Measurements from ENCODE around the gene ZNF587B. TPM values are rescaled to one million over a fixed set of nuclear protein-coding genes. Genes with fewer than 3 reads are reported as not detected.
"Not testable (repeated sequence)": the region's sequence is repeated elsewhere in the genome, so short reads cannot be mapped to it uniquely, and the experiment has no call there.

Gene ZNF587B
- total and polyA plus RNA-seq, 9 of the 15 experiments (the other 6 are each of a cell fraction or from before 2014, with no cell fraction given), result 7.4 to 37.5 (median 20.8) TPM

DNA sequence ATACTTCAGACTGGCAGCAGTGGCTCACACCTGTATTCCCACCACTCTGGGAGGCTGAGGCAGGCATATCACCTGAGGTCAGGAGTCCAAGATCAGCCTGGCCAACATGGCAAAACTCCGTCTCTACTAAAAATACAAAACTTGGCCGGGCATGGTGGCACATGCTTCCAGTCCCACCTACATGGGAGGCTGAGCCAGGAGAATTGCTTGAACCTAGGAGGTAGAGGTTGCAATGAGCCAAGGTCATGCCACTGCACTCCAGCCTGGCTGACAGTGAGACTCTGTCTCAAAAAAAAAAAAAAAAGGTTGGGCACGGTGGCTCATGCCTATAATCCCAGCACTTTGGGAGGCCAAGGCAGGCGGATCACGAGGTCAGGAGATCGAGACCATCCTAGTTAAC is 39.6 kb downstream of the ZNF587B start:
- CTCF ChIA-PET (ENCODE audit: low intra/inter-chr PET ratio); H3K27ac ChIP-seq (ENCODE audit: extremely low read depth, low read depth, low read length); FAIRE-seq; BruUV-seq (replicated peaks); H3K79me2 ChIP-seq (ENCODE audit: control insufficient read depth, insufficient read depth, low read length); H3K4me1 ChIP-seq (replicated peaks in 1 of 2; ENCODE audit: control insufficient read depth in 2 of 2, insufficient read depth in 2 of 2, low read length in 2 of 2); H3K4me2 ChIP-seq (ENCODE audit: insufficient read depth, low read length); DNase-seq (ENCODE audit: extremely low read depth in 1 of 4, low spot score in 3 of 4); H4K20me1 ChIP-seq (replicated peaks; ENCODE audit: control insufficient read depth, insufficient read depth, low read length); intact Hi-C loops (cut with micrococcal nuclease); POLR2A ChIA-PET; H3K9ac ChIP-seq (ENCODE audit: insufficient read depth in 1 of 2, low read depth in 2 of 2, low read length in 2 of 2); ATAC-seq; H2AFZ ChIP-seq (ENCODE audit: low read depth, low read length); H3K4me3 ChIP-seq; H3K9me1 ChIP-seq (ENCODE audit: control insufficient read depth, insufficient read depth, low read length); H3K27me3 ChIP-seq (ENCODE audit: control insufficient read depth in 2 of 2, insufficient read depth in 2 of 2, low read length in 2 of 2); in situ Hi-C loops (cut with MboI): not testable (repeated sequence)
- Histone ChIP-seq H3K9me3 (replicated peaks; ENCODE audit: control insufficient read depth, insufficient read depth, low read depth, low read length) (peaks cover 21% of the 10 kb centered on the region), H3K36me3 (ENCODE audit: control insufficient read depth, insufficient read depth, low read length) (peaks cover 29% of the 10 kb centered on the region)
- peak; percentile 29; the same call in 1 of the 2 replicates for TF ChIP-seq L3MBTL2 (IDR thresholded peaks at IDR 0.05)
- 85% methylated on average over 2 of the region's 6 CpGs for WGBS (ENCODE audit: insufficient coverage, low coverage, missing lambda C conversion rate)

DNA sequence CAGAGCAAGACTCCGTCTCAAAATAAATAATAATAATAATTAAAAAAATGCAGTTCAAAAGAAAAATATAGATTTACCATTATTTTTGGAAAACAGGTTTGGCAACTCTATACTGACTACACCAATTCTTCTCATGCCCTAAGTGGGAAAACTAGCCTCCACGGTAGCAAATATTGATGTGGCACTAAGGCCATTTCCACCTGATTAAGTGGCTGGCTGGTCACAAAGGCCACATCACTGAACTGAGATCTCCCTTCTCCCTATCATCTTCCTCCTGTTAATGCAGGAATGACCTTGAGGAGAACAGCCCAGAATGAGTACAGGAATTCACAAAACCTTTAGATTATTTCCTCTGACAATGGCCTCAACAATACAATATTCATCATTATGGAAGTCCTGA is 40.1 kb downstream of the ZNF587B start:
- H3K4me1 ChIP-seq (replicated peaks in 1 of 2; ENCODE audit: control insufficient read depth in 2 of 2, insufficient read depth in 2 of 2, low read length in 2 of 2), result no peaks in the 10 kb centered on the region
- H3K9me3 ChIP-seq (replicated peaks; ENCODE audit: control insufficient read depth, insufficient read depth, low read depth, low read length), result peaks cover 21% of the 10 kb centered on the region
- POLR2A ChIA-PET, result no interaction called here
- no peak overlapping the region for H3K4me3 ChIP-seq
- no peak overlapping the region for H3K4me2 ChIP-seq (ENCODE audit: insufficient read depth, low read length)
- BruUV-seq (replicated peaks), result no TSS peak
- FAIRE-seq, result no peak
- no peaks in the 10 kb centered on the region for H3K27me3 ChIP-seq (ENCODE audit: control insufficient read depth in 2 of 2, insufficient read depth in 2 of 2, low read length in 2 of 2)
- no peak overlapping the region for H3K27ac ChIP-seq (ENCODE audit: extremely low read depth, low read depth, low read length)
- intact Hi-C loops (cut with micrococcal nuclease), result no loop called here
- DNase-seq (ENCODE audit: extremely low read depth in 1 of 4, low spot score in 3 of 4), result no peak
- CTCF ChIA-PET (ENCODE audit: low intra/inter-chr PET ratio), result no interaction called here
- no peaks in the 10 kb centered on the region for H3K79me2 ChIP-seq (ENCODE audit: control insufficient read depth, insufficient read depth, low read length)
- H4K20me1 ChIP-seq (replicated peaks; ENCODE audit: control insufficient read depth, insufficient read depth, low read length), result no peaks in the 10 kb centered on the region
- H3K9me1 ChIP-seq (ENCODE audit: control insufficient read depth, insufficient read depth, low read length), result no peaks in the 10 kb centered on the region
- in situ Hi-C loops (cut with MboI), result no loop called here
- H3K36me3 ChIP-seq (ENCODE audit: control insufficient read depth, insufficient read depth, low read length), result peaks cover 23% of the 10 kb centered on the region
- H3K9ac ChIP-seq (ENCODE audit: insufficient read depth in 1 of 2, low read depth in 2 of 2, low read length in 2 of 2), result no peak overlapping the region
- H2AFZ ChIP-seq (ENCODE audit: low read depth, low read length), result no peak overlapping the region
- no peak for ATAC-seq
- 96% methylated on average over 2 of the region's 2 CpGs for WGBS (ENCODE audit: insufficient coverage, low coverage, missing lambda C conversion rate)
- TF ChIP-seq ARNT (IDR thresholded peaks at IDR 0.05), result no peak
- no peak for TF ChIP-seq MECOM (CRISPR knock-in tag; IDR thresholded peaks at IDR 0.05)
- TF ChIP-seq PHF20 (IDR thresholded peaks at IDR 0.05; ENCODE audit: partially characterized antibody), result no peak
- no peak for TF ChIP-seq STAT5A (IDR thresholded peaks at IDR 0.05; ENCODE audit: borderline replicate concordance, low read length)
- no peak for TF ChIP-seq ZNF212 (CRISPR knock-in tag; IDR thresholded peaks at IDR 0.05)
- peak; percentile 87 for TF ChIP-seq ZNF75A (CRISPR knock-in tag; IDR thresholded peaks at IDR 0.05)
- TF ChIP-seq, protein P1, sequence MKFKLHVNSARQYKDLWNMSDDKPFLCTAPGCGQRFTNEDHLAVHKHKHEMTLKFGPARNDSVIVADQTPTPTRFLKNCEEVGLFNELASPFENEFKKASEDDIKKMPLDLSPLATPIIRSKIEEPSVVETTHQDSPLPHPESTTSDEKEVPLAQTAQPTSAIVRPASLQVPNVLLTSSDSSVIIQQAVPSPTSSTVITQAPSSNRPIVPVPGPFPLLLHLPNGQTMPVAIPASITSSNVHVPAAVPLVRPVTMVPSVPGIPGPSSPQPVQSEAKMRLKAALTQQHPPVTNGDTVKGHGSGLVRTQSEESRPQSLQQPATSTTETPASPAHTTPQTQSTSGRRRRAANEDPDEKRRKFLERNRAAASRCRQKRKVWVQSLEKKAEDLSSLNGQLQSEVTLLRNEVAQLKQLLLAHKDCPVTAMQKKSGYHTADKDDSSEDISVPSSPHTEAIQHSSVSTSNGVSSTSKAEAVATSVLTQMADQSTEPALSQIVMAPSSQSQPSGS (CRISPR knock-in tag; IDR thresholded peaks at IDR 0.05), result no peak
- TF ChIP-seq CREBBP (IDR thresholded peaks at IDR 0.05; ENCODE audit: low read depth, low read length), result no peak
- TF ChIP-seq ZNF239 (CRISPR knock-in tag; IDR thresholded peaks at IDR 0.05), result no peak
- TF ChIP-seq, protein P2, sequence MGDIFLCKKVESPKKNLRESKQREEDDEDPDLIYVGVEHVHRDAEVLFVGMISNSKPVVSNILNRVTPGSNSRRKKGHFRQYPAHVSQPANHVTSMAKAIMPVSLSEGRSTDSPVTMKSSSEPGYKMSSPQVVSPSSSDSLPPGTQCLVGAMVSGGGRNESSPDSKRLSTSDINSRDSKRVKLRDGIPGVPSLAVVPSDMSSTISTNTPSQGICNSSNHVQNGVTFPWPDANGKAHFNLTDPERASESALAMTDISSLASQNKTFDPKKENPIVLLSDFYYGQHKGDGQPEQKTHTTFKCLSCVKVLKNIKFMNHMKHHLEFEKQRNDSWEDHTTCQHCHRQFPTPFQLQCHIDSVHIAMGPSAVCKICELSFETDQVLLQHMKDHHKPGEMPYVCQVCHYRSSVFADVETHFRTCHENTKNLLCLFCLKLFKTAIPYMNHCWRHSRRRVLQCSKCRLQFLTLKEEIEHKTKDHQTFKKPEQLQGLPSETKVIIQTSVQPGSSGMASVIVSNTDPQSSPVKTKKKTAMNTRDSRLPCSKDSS (IDR thresholded peaks at IDR 0.05; ENCODE audit: low read depth, partially characterized antibody), result no peak
- TF ChIP-seq EGR1 (conservative IDR thresholded peaks at IDR 0.05), result no peak
- no peak for TF ChIP-seq LARP7 (IDR thresholded peaks at IDR 0.05)
- peak; percentile 40; the same call in 1 of the 2 replicates for TF ChIP-seq SOX6 (IDR thresholded peaks at IDR 0.05)
- no peak for TF ChIP-seq ZNF695 (CRISPR knock-in tag; IDR thresholded peaks at IDR 0.05)
- no peak for TF ChIP-seq ETV6 (IDR thresholded peaks at IDR 0.05; ENCODE audit: borderline replicate concordance in 1 of 2, low read depth in 2 of 2, low read length in 1 of 2)
- TF ChIP-seq ETV6 (CRISPR knock-in tag; IDR thresholded peaks at IDR 0.05; ENCODE audit: borderline replicate concordance), result no peak
